Measurements from ENCODE around the gene DSN1. TPM values are rescaled to one million over a fixed set of nuclear protein-coding genes. Genes with fewer than 3 reads are reported as not detected.

DSN1 gene
- total and polyA plus RNA-seq, 9 of the 15 experiments (the other 6 are each of a cell fraction or from before 2014, with no cell fraction given), result 23.3 to 45.3 (median 31.1) TPM

GRCh38 chr20:36770680-36771079, 2.9 kb downstream of the DSN1 start (continued):
- TF ChIP-seq AFF4 (CRISPR knock-in tag; IDR thresholded peaks at IDR 0.05), result no peak
- TF ChIP-seq TEAD4 (IDR thresholded peaks at IDR 0.05; ENCODE audit: low read length), result peak; percentile 93
- TF ChIP-seq TEAD4 (CRISPR knock-in tag; IDR thresholded peaks at IDR 0.05; ENCODE audit: borderline replicate concordance), result no peak
- TF ChIP-seq HOMEZ (CRISPR knock-in tag; IDR thresholded peaks at IDR 0.05), result no peak
- peak; percentile 90 for TF ChIP-seq ARID1B (IDR thresholded peaks at IDR 0.05)
- TF ChIP-seq ZNF347 (CRISPR knock-in tag; IDR thresholded peaks at IDR 0.05; ENCODE audit: low read depth), result no peak
- TF ChIP-seq LARP7 (IDR thresholded peaks at IDR 0.05), result no peak
- peak; percentile 71; the same call in 1 of the 2 replicates for TF ChIP-seq EP300 (IDR thresholded peaks at IDR 0.05; ENCODE audit: low read length)
- peak; percentile 76 for TF ChIP-seq FOXA1 (IDR thresholded peaks at IDR 0.05; ENCODE audit: borderline replicate concordance)
- TF ChIP-seq, protein P1, sequence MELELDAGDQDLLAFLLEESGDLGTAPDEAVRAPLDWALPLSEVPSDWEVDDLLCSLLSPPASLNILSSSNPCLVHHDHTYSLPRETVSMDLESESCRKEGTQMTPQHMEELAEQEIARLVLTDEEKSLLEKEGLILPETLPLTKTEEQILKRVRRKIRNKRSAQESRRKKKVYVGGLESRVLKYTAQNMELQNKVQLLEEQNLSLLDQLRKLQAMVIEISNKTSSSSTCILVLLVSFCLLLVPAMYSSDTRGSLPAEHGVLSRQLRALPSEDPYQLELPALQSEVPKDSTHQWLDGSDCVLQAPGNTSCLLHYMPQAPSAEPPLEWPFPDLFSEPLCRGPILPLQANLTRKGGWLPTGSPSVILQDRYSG (tag; conservative IDR thresholded peaks at IDR 0.05; ENCODE audit: low read depth), result no peak
- TF ChIP-seq RBFOX2 (IDR thresholded peaks at IDR 0.05; ENCODE audit: low read depth, low read length), result no peak
- no peak for TF ChIP-seq NCOA4 (IDR thresholded peaks at IDR 0.05; ENCODE audit: partially characterized antibody)
- TF ChIP-seq TAL1 (IDR thresholded peaks at IDR 0.05), result peak; percentile 87
- peak; percentile 96 for TF ChIP-seq ZEB2 (IDR thresholded peaks at IDR 0.05)
- TF ChIP-seq RNF2 (IDR thresholded peaks at IDR 0.05), result no peak
- no peak for TF ChIP-seq TEAD1 (CRISPR knock-in tag; IDR thresholded peaks at IDR 0.05)
- TF ChIP-seq CREB1 (IDR thresholded peaks at IDR 0.05), result peak; percentile 38; the same call in 1 of the 2 replicates
- TF ChIP-seq CREB1 (CRISPR knock-in tag; IDR thresholded peaks at IDR 0.05), result no peak
- TF ChIP-seq ARHGAP35 (IDR thresholded peaks at IDR 0.05; ENCODE audit: partially characterized antibody), result no peak
- no peak for TF ChIP-seq HNRNPH1 (optimal IDR thresholded peaks at IDR 0.05; ENCODE audit: low read depth, low read length)
- TF ChIP-seq ZNF224 (CRISPR knock-in tag; IDR thresholded peaks at IDR 0.05), result no peak
- TF ChIP-seq TSC22D4 (tag; IDR thresholded peaks at IDR 0.05), result no peak
- TF ChIP-seq RBBP5 (IDR thresholded peaks at IDR 0.05; ENCODE audit: borderline replicate concordance, insufficient read depth, low read length, poor library complexity, severe bottlenecking), result no peak
- TF ChIP-seq MNT (conservative IDR thresholded peaks at IDR 0.05), result no peak

All from K562 (cell line).